HEK293 (cell line): ENCODE data around the gene TAGLN2.

ENCODE experiments used
- ZBTB1 ChIP-seq: fragments of 450-650 bp; formaldehyde crosslinking; IDR thresholded peaks from 2 replicates; pipeline ENCODE4 v1.5.1; 2016; ENCODE audit warnings: missing biosample characterization, missing genetic modification characterization
- ZNF366 ChIP-seq: fragments of 450-650 bp; formaldehyde crosslinking; conservative IDR thresholded peaks from 2 replicates; pipeline ENCODE4 v1.5.1; 2016; ENCODE audit warnings: missing biosample characterization, missing genetic modification characterization
- TF ChIP-seq, protein P1 (sequence below): fragments of 450-650 bp; formaldehyde crosslinking; IDR thresholded peaks from 2 replicates; pipeline ENCODE4 v1.5.1; 2016; ENCODE audit warnings: missing biosample characterization, missing genetic modification characterization

DNA sequence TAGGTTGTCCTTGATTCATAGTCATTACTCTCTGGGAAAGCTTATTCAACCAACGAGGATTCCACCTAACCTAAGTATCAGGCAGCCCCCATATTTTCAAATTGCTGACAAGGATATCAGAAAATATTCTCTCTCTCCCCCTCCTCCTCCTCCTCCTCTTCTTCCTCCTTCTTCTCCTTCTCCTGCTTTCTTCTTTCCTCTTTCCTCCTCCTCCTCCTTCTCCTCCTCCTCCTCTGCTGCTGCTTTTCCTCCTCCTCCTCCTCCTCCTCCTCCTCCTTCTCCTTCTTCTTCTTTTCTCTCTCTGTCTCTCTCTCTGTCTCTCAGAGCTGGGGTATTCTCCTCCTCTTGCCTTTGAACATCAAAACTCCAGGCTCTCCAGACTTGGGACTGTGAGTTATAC, 22.6 kb upstream of the TAGLN2 start:
- TF ChIP-seq, protein P1, sequence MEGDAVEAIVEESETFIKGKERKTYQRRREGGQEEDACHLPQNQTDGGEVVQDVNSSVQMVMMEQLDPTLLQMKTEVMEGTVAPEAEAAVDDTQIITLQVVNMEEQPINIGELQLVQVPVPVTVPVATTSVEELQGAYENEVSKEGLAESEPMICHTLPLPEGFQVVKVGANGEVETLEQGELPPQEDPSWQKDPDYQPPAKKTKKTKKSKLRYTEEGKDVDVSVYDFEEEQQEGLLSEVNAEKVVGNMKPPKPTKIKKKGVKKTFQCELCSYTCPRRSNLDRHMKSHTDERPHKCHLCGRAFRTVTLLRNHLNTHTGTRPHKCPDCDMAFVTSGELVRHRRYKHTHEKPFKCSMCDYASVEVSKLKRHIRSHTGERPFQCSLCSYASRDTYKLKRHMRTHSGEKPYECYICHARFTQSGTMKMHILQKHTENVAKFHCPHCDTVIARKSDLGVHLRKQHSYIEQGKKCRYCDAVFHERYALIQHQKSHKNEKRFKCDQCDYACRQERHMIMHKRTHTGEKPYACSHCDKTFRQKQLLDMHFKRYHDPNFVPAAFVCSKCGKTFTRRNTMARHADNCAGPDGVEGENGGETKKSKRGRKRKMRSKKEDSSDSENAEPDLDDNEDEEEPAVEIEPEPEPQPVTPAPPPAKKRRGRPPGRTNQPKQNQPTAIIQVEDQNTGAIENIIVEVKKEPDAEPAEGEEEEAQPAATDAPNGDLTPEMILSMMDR (tag by site-specific recombination), result no peak
- 0 out of 2 replicates have a peak, but pooled peaks have one; percentile 12 for TF ChIP-seq ZNF366 (tag by site-specific recombination)
- TF ChIP-seq ZBTB1 (tag by site-specific recombination), result no peak
